Astrocyte of the cerebellum (primary cell): ENCODE data around the gene EVA1C.
"Not testable (repeated sequence)": the region's sequence is repeated elsewhere in the genome, so short reads cannot be mapped to it uniquely, and the experiment has no call there.

Experiments
- DNase-seq: peaks from one replicate; pipeline ENCODE4 v3.0.0-alpha.2; 2011; ENCODE audit warnings: low read depth
- H3K4me3 ChIP-seq: 2 replicates; pipeline ENCODE4 v1.5.1; 2011; ENCODE audit warnings: mild to moderate bottlenecking, low read depth, low read length, moderate library complexity
- CTCF ChIP-seq: IDR thresholded peaks from 2 replicates; pipeline ENCODE4 v1.5.1; 2012; ENCODE audit warnings: low read length, low read depth, moderate library complexity, mild to moderate bottlenecking; ENCODE audit errors: missing control alignments
- in situ Hi-C: cut with HindIII; loops from 2 replicates; pipeline ENCODE4 v1.10.0; 2017; ENCODE audit warnings: low sequenced_read_pairs

The EVA1C gene

GRCh38 chr21:32525282-32525681, 112.8 kb downstream of the EVA1C start:
- in situ Hi-C loops, result no loop called here
- H3K4me3 ChIP-seq, result no peak overlapping the region
- no peak for TF ChIP-seq CTCF
- DNase-seq, result no peak

GRCh38 chr21:32529679-32530078, 117.2 kb downstream of the EVA1C start:
- in situ Hi-C loops, result no loop called here
- TF ChIP-seq CTCF, result no peak
- H3K4me3 ChIP-seq, result no peak overlapping the region
- DNase-seq, result no peak

- in situ Hi-C loops, DNase-seq, H3K4me3 ChIP-seq: not testable (repeated sequence)
Measured at GRCh38 chr21:32530809-32531208, 118.3 kb downstream of the EVA1C start.

- H3K4me3 ChIP-seq, in situ Hi-C loops, DNase-seq: not testable (repeated sequence)
Measured at GRCh38 chr21:32531561-32531960, 119.1 kb downstream of the EVA1C start.

GRCh38 chr21:32532636-32533035, 120.1 kb downstream of the EVA1C start:
- no peak for TF ChIP-seq CTCF
- in situ Hi-C loops, result no loop called here
- no peak overlapping the region for H3K4me3 ChIP-seq
- DNase-seq, result no peak

- TF ChIP-seq CTCF, result no peak
- DNase-seq, result no peak
- H3K4me3 ChIP-seq, result no peak overlapping the region
- in situ Hi-C loops, result no loop called here
Measured at GRCh38 chr21:32533053-32533452, 120.5 kb downstream of the EVA1C start.

- in situ Hi-C loops, result no loop called here
- no peak for DNase-seq
- TF ChIP-seq CTCF, result no peak
- H3K4me3 ChIP-seq, result no peak overlapping the region
Measured at GRCh38 chr21:32533611-32534010, 121.1 kb downstream of the EVA1C start.

- DNase-seq, result no peak
- no peak overlapping the region for H3K4me3 ChIP-seq
- no peak for TF ChIP-seq CTCF
- in situ Hi-C loops, result no loop called here
Measured at GRCh38 chr21:32534113-32534512, 121.6 kb downstream of the EVA1C start.
